Stomach (tissue), 9 donors: ENCODE results near the gene TH. TPM values are rescaled to one million over a fixed set of nuclear protein-coding genes. Genes with fewer than 3 reads are reported as not detected.

Experiments used
- DNase-seq, 2 donors: peaks; one replicate each; pipeline versions ENCODE4 v3.0.0 to v3.0.0-alpha.2; 2013 to 2019
- H3K27ac ChIP-seq, 5 donors: fragments of 200-600 bp in 4 of 5; sonication (generic) in 4 of 5; one replicate each; pipeline ENCODE4 v1.5.1; 2013 to 2019; ENCODE audit warnings: mild to moderate bottlenecking in 1 of 5, moderate library complexity in 1 of 5
- H3K27me3 ChIP-seq, 3 donors: fragments of 200-600 bp; sonication (generic); one replicate each; pipeline ENCODE4 v1.5.1; 2017 to 2019; ENCODE audit warnings: mixed run types in 1 of 3
- H3K36me3 ChIP-seq, 4 donors: fragments of 200-600 bp; sonication (generic); 1 replicate in 3 of 4; 2 replicates in 1 of 4; pipeline ENCODE4 v1.5.1; 2016 to 2019
- H3K4me1 ChIP-seq, 4 donors: fragments of 200-600 bp; sonication (generic); one replicate each; pipeline ENCODE4 v1.5.1; 2016 to 2019
- H3K4me3 ChIP-seq, 4 donors: fragments of 200-600 bp; sonication (generic) in 3 of 4; one replicate each; pipeline ENCODE4 v1.5.1; 2016 to 2019; ENCODE audit warnings: mild to moderate bottlenecking in 1 of 4
- H3K9me3 ChIP-seq, 4 donors: fragments of 200-600 bp; sonication (generic); one replicate each; pipeline ENCODE4 v1.5.1; 2016 to 2019
- CTCF ChIP-seq, 7 experiments: fragments of 450-650 bp in 4 of 7; fragments of 200-600 bp in 3 of 7; sonication (generic) in 3 of 7; IDR thresholded peaks; one replicate each; pipeline ENCODE4 v1.5.1; 2016 to 2019; ENCODE audit warnings: antibody characterized with exemption in 7 of 7, control low read depth in 2 of 7, mild to moderate bottlenecking in 1 of 7
- EP300 ChIP-seq: sonication (generic); formaldehyde crosslinking; IDR thresholded peaks from one replicate; pipeline ENCODE4 v1.6.1; 2017; ENCODE audit warnings: antibody characterized with exemption
- POLR2A ChIP-seq, 4 donors: fragments of 450-650 bp; IDR thresholded peaks; one replicate each; pipeline ENCODE4 v1.6.1; 2016; ENCODE audit warnings: antibody characterized with exemption in 4 of 4, control low read depth in 2 of 4, mild to moderate bottlenecking in 1 of 4, moderate library complexity in 1 of 4
- POLR2AphosphoS5 ChIP-seq, 3 donors: sonication (generic); formaldehyde crosslinking; IDR thresholded peaks; one replicate each; pipeline ENCODE4 v1.6.1; 2016; ENCODE audit warnings: antibody characterized with exemption in 3 of 3
- WGBS, 5 donors: extraction: QIAGEN DNeasy Blood & Tissue Kit in 3 of 5; methylation state at CpG; one replicate each; pipeline versions ENCODE4 v1.1.5 to v1.1.7; 2013 to 2018; 5-methylcytosine and 5-hydroxymethylcytosine counted together
- intact Hi-C: fragments of 100-400 bp; cut with DNase I; formaldehyde crosslinking; loops from one replicate; pipeline ENCODE4 v1.15.1; 2023; ENCODE audit warnings: low total_unique reads
- polyA plus RNA-seq, 3 donors: library from polyadenylated mRNA; stranded (reverse); fragments of 200-250 nt; gene quantifications; one replicate each; pipeline ENCODE4 v1.2.3, GENCODE V29; 2013
- total RNA-seq, 5 donors: library from RNA; depleted of rRNA; stranded (reverse); fragments of >200 nt; gene quantifications; one replicate each; pipeline versions ENCODE4 v1.1.0 to v1.2.3, GENCODE V29; 2014 to 2016
- donor health status: healthy with polysubstance abuse.
- donor health status: Bipolar disorder and iron deficiency.
- donor health status: healthy.

Gene TH
- total and polyA plus RNA-seq, 8 donors = 0.13 to 1.7 TPM; not detected in 6

DNA sequence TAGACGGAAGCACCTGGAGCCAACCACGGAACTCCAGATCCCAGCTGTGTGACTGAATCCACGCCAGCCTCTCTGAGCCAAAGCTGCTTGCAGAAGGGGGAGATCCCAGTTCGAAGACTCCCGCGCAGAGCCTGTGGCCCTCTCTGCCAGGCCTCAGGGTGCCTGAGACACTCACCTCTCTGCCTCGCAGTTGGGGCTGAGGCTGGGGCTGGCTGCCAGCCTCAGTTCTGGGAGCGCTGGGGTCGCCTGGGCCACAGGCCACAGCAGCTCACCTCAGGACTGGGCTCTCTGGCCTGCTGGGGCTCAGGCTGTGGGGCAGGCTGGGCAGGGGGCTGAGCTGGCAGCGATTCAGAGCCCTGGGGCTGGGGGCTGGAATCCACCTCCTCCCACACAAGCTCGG, 24.2 kb downstream of the TH start:
- H3K4me1 ChIP-seq = peaks cover 10 to 21% (median 20%) of the 10 kb centered on the region in 4 donors
- no peak for TF ChIP-seq POLR2AphosphoS5 (IDR thresholded peaks at IDR 0.05)
- no peak overlapping the region for H3K4me3 ChIP-seq
- no peaks in the 10 kb centered on the region for H3K36me3 ChIP-seq
- 40 to 55% (median 43%) methylated on average over 8 to 11 of the region's 11 CpGs for WGBS, 5 donors
- intact Hi-C loops = no loop called here
- no peaks in the 10 kb centered on the region for H3K9me3 ChIP-seq
- no peak for DNase-seq
- no peak overlapping the region for H3K27ac ChIP-seq
- H3K27me3 ChIP-seq = peaks cover 12 to 91% (median 80%) of the 10 kb centered on the region in 3 donors

- no peak for TF ChIP-seq POLR2A (IDR thresholded peaks at IDR 0.05)
- no peak for TF ChIP-seq POLR2AphosphoS5 (IDR thresholded peaks at IDR 0.05)
- no peak for TF ChIP-seq CTCF (IDR thresholded peaks at IDR 0.05)
- no peak for TF ChIP-seq EP300
- 43 to 59% (median 55%) methylated on average over 18 to 19 of the region's 19 CpGs for WGBS, 5 donors
- DNase-seq = no peak
- no peak overlapping the region for H3K4me3 ChIP-seq
- H3K27me3 ChIP-seq = peaks cover 13 to 100% (median 90%) of the 10 kb centered on the region in 3 donors
- no peaks in the 10 kb centered on the region for H3K9me3 ChIP-seq
- peaks cover 6 to 15% (median 12%) of the 10 kb centered on the region in 4 donors for H3K4me1 ChIP-seq
- no peaks in the 10 kb centered on the region for H3K36me3 ChIP-seq
- intact Hi-C loops = no loop called here
- no peak overlapping the region for H3K27ac ChIP-seq
Measured at GRCh38 chr11:2146051-2146450, 25.6 kb downstream of the TH start.

DNA sequence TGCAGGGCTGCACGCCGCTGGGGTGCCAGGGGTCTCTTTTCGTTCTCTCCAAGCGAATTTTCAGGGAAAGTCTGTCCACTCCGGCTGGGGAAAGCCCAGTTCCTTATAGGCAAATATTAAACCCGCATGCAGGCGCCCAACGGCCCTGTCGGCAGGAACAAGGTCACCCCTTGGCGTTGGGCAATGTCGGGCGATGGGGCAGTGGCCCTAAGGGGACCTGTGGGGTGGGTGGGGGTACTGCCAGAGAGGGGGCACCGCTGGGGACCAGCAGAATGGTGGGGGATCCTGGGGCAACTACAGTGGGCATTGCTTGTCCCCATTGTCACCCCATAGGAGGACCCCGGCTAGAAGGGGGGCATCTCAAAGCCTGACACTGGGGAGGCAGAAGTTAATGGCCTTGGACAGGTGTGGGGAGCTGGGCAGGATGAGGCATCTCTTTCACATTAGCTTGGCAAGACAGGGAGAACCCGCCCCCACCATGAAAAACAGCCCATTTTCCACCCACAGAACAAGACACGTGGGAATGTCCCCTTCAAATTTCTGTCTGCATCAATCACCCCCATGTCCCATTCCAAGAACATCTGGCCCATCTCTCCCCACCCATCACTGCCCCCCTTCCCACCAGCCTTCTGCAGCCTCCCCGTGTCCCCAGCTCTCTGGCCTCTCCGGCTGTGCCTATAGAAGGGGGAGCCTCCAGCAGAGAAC, 26.9 kb downstream of the TH start:
- Histone ChIP-seq H3K36me3 (no peaks in the 10 kb centered on the region), H3K4me1 (peaks cover 16 to 29% (median 25%) of the 10 kb centered on the region in 4 donors), H3K27me3 (peaks cover 25 to 100% (median 99%) of the 10 kb centered on the region in 3 donors), H3K27ac (no peak overlapping the region), H3K4me3 (no peak overlapping the region), H3K9me3 (no peaks in the 10 kb centered on the region)
- no peak for DNase-seq
- intact Hi-C loops = no loop called here
- no peak for TF ChIP-seq POLR2A (IDR thresholded peaks at IDR 0.05)
- TF ChIP-seq CTCF (IDR thresholded peaks at IDR 0.05) = no peak
- TF ChIP-seq POLR2AphosphoS5 (IDR thresholded peaks at IDR 0.05) = no peak
- no peak for TF ChIP-seq EP300
- WGBS, 5 donors = 16 to 21% (median 17%) methylated on average over 16 to 18 of the region's 18 CpGs

GRCh38 chr11:2143799-2144543, 27.6 kb downstream of the TH start:
- intact Hi-C loops = no loop called here
- Histone ChIP-seq H3K4me3 (peak overlapping the region in 1 of 4 donors; percentile 16), H3K36me3 (no peaks in the 10 kb centered on the region), H3K9me3 (no peaks in the 10 kb centered on the region), H3K27ac (no peak overlapping the region), H3K27me3 (peaks cover 28 to 100% (median 98%) of the 10 kb centered on the region in 3 donors), H3K4me1 (peaks cover 23 to 34% (median 30%) of the 10 kb centered on the region in 4 donors)
- TF ChIP-seq POLR2A (IDR thresholded peaks at IDR 0.05) (no peak), CTCF (IDR thresholded peaks at IDR 0.05) (no peak), EP300 (no peak), POLR2AphosphoS5 (IDR thresholded peaks at IDR 0.05) (no peak)
- 1 to 5% (median 3%) methylated on average over 57 to 72 of the region's 72 CpGs for WGBS, 5 donors
- DNase-seq = peak in 1 of 2 donors; percentile 54
